Smooth muscle cell (in vitro differentiated cells): Measurements from ENCODE around the gene CCDC57. TPM values are rescaled to one million over a fixed set of nuclear protein-coding genes. Genes with fewer than 3 reads are reported as not detected.

ENCODE experiments used
- DNase-seq: peaks from one replicate; lab custom pipeline; 2025; ENCODE audit not compliant: unreplicated experiment; lab: John Stamatoyannopoulos, UW
- H2AFZ ChIP-seq: fragments of 200-600 bp; sonication (generic); 2 replicates; pipeline ENCODE4 v1.6.0; 2016; ENCODE audit warnings: antibody characterized with exemption, low read depth, mild to moderate bottlenecking
- H3F3A ChIP-seq: fragments of 200-600 bp; sonication (generic); 2 replicates; pipeline ENCODE4 v1.6.0; 2017; ENCODE audit warnings: antibody characterized with exemption, low read depth
- H3K27ac ChIP-seq: fragments of 200-600 bp; sonication (generic); 2 replicates; pipeline ENCODE4 v1.5.1; 2016; ENCODE audit warnings: low read depth, mild to moderate bottlenecking
- H3K27me3 ChIP-seq: fragments of 200-600 bp; sonication (generic); 2 replicates; pipeline ENCODE4 v1.6.1; 2016; ENCODE audit warnings: low read depth, mild to moderate bottlenecking
- H3K36me3 ChIP-seq: fragments of 200-600 bp; sonication (generic); 2 replicates; pipeline ENCODE4 v1.5.1; 2016; ENCODE audit warnings: low read depth
- H3K4me1 ChIP-seq: fragments of 200-600 bp; sonication (generic); 2 replicates; pipeline ENCODE4 v1.5.1; 2016; ENCODE audit warnings: low read depth
- H3K4me2 ChIP-seq: fragments of 200-600 bp; sonication (generic); 2 replicates; pipeline ENCODE4 v1.6.0; 2016; ENCODE audit warnings: mild to moderate bottlenecking
- H3K4me3 ChIP-seq: fragments of 200-600 bp; sonication (generic); 2 replicates; pipeline ENCODE4 v1.5.1; 2016; ENCODE audit warnings: mild to moderate bottlenecking
- H3K79me2 ChIP-seq: fragments of 200-600 bp; sonication (generic); 2 replicates; pipeline ENCODE4 v1.6.0; 2016; ENCODE audit warnings: low read depth, mild to moderate bottlenecking
- H3K9ac ChIP-seq: fragments of 200-600 bp; sonication (generic); 2 replicates; pipeline ENCODE4 v1.6.0; 2016; ENCODE audit warnings: low read depth
- H3K9me3 ChIP-seq: fragments of 200-600 bp; sonication (generic); replicated peaks from 2 replicates; pipeline ENCODE4 v1.5.1; 2016; ENCODE audit warnings: low read depth
- H4K20me1 ChIP-seq: fragments of 200-600 bp; sonication (generic); 2 replicates; pipeline ENCODE4 v1.6.0; 2016; ENCODE audit warnings: low read depth
- WGBS: methylation state at CpG from one replicate; pipeline ENCODE4 v1.1.7; 2016; ENCODE audit warnings: low lambda C conversion rate; 5-methylcytosine and 5-hydroxymethylcytosine counted together
- polyA plus RNA-seq: library from polyadenylated mRNA; unstranded; fragments of >200 nt; fragmentation: Nextera tagmentation; extraction: Ambion mirVana; gene quantifications from 2 replicates; pipeline ENCODE4 v1.2.1, GENCODE V29; 2016
- total RNA-seq: library from RNA; depleted of rRNA; stranded (reverse); fragments of >200 nt; gene quantifications from 2 replicates; pipeline ENCODE4 v1.2.3, GENCODE V29; 2014
- TF ChIP-seq, protein P1 (sequence below): fragments of 200-600 bp; sonication (generic); IDR thresholded peaks from 2 replicates; pipeline ENCODE4 v1.5.1; 2017; ENCODE audit warnings: borderline replicate concordance, mild to moderate bottlenecking, antibody characterized with exemption; ENCODE audit not compliant: insufficient read depth, poor library complexity, severe bottlenecking

The CCDC57 gene
- total and polyA plus RNA-seq, 2 experiments from 2014 or later, result 18.3 to 23.1 TPM

DNA sequence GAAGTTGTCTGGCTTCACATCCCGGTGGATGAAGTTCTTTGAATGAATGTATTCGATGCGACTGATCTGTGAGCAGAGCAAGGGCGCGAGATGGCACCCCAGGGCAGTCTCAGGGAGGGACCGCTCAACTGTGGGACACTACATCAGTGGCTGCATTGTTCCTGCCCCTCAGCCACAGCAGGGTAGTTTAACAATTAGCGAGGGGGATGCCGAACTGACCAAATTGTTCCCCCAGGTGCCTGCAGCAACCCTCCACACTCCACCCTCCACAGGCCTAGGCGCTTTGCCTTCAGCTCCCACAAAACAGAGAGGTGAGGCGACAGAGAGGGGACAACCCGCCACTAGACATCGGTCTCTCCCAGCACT is 40.5 kb upstream of the CCDC57 start:
- TF ChIP-seq, protein P1, sequence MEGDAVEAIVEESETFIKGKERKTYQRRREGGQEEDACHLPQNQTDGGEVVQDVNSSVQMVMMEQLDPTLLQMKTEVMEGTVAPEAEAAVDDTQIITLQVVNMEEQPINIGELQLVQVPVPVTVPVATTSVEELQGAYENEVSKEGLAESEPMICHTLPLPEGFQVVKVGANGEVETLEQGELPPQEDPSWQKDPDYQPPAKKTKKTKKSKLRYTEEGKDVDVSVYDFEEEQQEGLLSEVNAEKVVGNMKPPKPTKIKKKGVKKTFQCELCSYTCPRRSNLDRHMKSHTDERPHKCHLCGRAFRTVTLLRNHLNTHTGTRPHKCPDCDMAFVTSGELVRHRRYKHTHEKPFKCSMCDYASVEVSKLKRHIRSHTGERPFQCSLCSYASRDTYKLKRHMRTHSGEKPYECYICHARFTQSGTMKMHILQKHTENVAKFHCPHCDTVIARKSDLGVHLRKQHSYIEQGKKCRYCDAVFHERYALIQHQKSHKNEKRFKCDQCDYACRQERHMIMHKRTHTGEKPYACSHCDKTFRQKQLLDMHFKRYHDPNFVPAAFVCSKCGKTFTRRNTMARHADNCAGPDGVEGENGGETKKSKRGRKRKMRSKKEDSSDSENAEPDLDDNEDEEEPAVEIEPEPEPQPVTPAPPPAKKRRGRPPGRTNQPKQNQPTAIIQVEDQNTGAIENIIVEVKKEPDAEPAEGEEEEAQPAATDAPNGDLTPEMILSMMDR, result no peak
- Histone ChIP-seq H3K9ac (no peak overlapping the region), H3K4me3 (no peak overlapping the region), H4K20me1 (peaks cover 90% of the 10 kb centered on the region), H2AFZ (no peak overlapping the region), H3K4me2 (no peak overlapping the region), H3F3A (peaks cover 66% of the 10 kb centered on the region), H3K36me3 (peaks cover 6% of the 10 kb centered on the region), H3K79me2 (peaks cover 58% of the 10 kb centered on the region), H3K27ac (no peak overlapping the region), H3K9me3 (no peaks in the 10 kb centered on the region), H3K4me1 (no peaks in the 10 kb centered on the region), H3K27me3 (no peaks in the 10 kb centered on the region)
- 100% methylated on average over 12 of the region's 12 CpGs for WGBS
- DNase-seq, result no peak

- H4K20me1 ChIP-seq, result peaks cover 90% of the 10 kb centered on the region
- H3K79me2 ChIP-seq, result peaks cover 57% of the 10 kb centered on the region
- H2AFZ ChIP-seq, result no peak overlapping the region
- H3K4me2 ChIP-seq, result no peak overlapping the region
- H3K4me1 ChIP-seq, result no peaks in the 10 kb centered on the region
- no peaks in the 10 kb centered on the region for H3K27me3 ChIP-seq
- H3K9ac ChIP-seq, result no peak overlapping the region
- no peak overlapping the region for H3K27ac ChIP-seq
- H3K9me3 ChIP-seq, result no peaks in the 10 kb centered on the region
- H3F3A ChIP-seq, result peaks cover 65% of the 10 kb centered on the region
- no peak overlapping the region for H3K4me3 ChIP-seq
- H3K36me3 ChIP-seq, result peaks cover 9% of the 10 kb centered on the region
- no peak for DNase-seq
- TF ChIP-seq, protein P1, result no peak
- 98% methylated on average over 28 of the region's 28 CpGs for WGBS
These were observed 40.0 kb upstream of the CCDC57 start for GRCh38 chr17:82252511-82253178.

DNA sequence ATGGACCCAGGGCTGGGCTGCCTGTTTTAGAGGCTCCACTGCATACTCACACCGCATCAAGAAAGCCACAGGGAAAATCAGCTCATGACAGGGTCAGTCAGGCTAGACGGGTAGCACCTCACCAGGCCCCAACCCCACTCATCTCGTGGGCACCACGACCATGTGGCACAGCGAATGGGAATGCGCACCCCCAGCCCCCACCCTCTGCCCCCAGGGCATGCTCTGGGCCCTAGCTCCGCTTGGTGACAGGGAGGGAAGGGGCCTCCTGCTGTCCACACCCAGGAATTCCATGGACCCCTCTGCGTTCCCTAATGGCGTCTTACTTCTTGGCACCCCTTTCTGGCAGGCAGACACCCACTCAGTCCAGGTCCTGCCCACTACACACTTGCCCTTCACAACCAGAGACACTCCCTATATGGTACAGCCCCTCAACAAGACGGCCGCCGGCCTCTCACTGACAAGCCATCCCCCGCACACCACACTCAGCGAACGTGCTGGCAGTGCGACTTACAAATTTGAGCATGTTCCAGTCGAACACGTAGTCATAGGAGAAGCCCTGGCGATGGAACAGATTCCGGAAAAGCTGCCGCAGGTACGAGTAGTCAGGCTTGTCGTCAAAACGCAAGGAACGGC is 38.3 kb upstream of the CCDC57 start:
- no peaks in the 10 kb centered on the region for H3K9me3 ChIP-seq
- H3K27me3 ChIP-seq, result no peaks in the 10 kb centered on the region
- H3K4me2 ChIP-seq, result no peak overlapping the region
- H3K9ac ChIP-seq, result no peak overlapping the region
- H3K36me3 ChIP-seq, result peaks cover 13% of the 10 kb centered on the region
- no peak overlapping the region for H3K4me3 ChIP-seq
- no peaks in the 10 kb centered on the region for H3K4me1 ChIP-seq
- H4K20me1 ChIP-seq, result peaks cover 90% of the 10 kb centered on the region
- no peak overlapping the region for H3K27ac ChIP-seq
- 98% methylated on average over 25 of the region's 25 CpGs for WGBS
- DNase-seq, result no peak
- H3F3A ChIP-seq, result peaks cover 57% of the 10 kb centered on the region
- H3K79me2 ChIP-seq, result peaks cover 40% of the 10 kb centered on the region
- TF ChIP-seq, protein P1, result no peak
- H2AFZ ChIP-seq, result no peak overlapping the region
